K562 (cell line): Measurements from ENCODE around the gene SLC26A11. TPM values are rescaled to one million over a fixed set of nuclear protein-coding genes. Genes with fewer than 3 reads are reported as not detected.
A peak's percentile ranks its signal among the peaks of the same experiment; 100 is the strongest.

Experiments used
- CREBBP ChIP-seq: IDR thresholded peaks from one replicate; pipeline ENCODE4 v1.6.1; 2012; ENCODE audit warnings: low read depth, mild to moderate bottlenecking, control low read depth, inconsistent platforms, low read length
- CTCFL ChIP-seq: IDR thresholded peaks from 2 replicates; pipeline ENCODE4 v1.6.1; 2011; ENCODE audit warnings: borderline replicate concordance, low read depth, mild to moderate bottlenecking, moderate library complexity, low read length; ENCODE audit not compliant: insufficient read depth, poor library complexity, severe bottlenecking
- FOXK2 ChIP-seq, 2 experiments: fragments of 450-650 bp; IDR thresholded peaks in 1 of 2; conservative IDR thresholded peaks in 1 of 2; 2 replicates each; pipeline ENCODE4 v1.6.1; 2016; ENCODE audit warnings: low read depth in 2 of 2, mild to moderate bottlenecking in 1 of 2
- MGA ChIP-seq: fragments of 450-650 bp; IDR thresholded peaks from 2 replicates; pipeline ENCODE4 v1.6.1; 2016; ENCODE audit warnings: mild to moderate bottlenecking, moderate library complexity
- POLR2G ChIP-seq: fragments of 200-400 bp; formaldehyde crosslinking; IDR thresholded peaks from 2 replicates; pipeline ENCODE4 v1.6.1; 2017; ENCODE audit warnings: low read depth, mild to moderate bottlenecking, antibody characterized with exemption, low read length, moderate library complexity
- POLR3A ChIP-seq: IDR thresholded peaks from 2 replicates; pipeline ENCODE4 v1.6.1; 2011; ENCODE audit warnings: borderline replicate concordance, mild to moderate bottlenecking, moderate library complexity; ENCODE audit not compliant: insufficient read length, insufficient read depth; ENCODE audit errors: extremely low read depth
- SAP30 ChIP-seq: fragments of 200-600 bp; sonication (generic); IDR thresholded peaks from 2 replicates; pipeline ENCODE4 v1.6.1; 2012; ENCODE audit warnings: borderline replicate concordance, low read depth, mild to moderate bottlenecking, moderate library complexity, low read length, control low read depth, inconsistent platforms; ENCODE audit not compliant: insufficient read depth, poor library complexity, severe bottlenecking
- SETDB1 ChIP-seq: IDR thresholded peaks from one replicate; pipeline ENCODE4 v1.6.1; 2012; ENCODE audit warnings: low read length, control low read depth, inconsistent platforms
- TAF7 ChIP-seq: fragments of 450-650 bp; IDR thresholded peaks from 2 replicates; pipeline ENCODE4 v1.6.1; 2016; ENCODE audit warnings: missing genetic modification characterization, missing compliant biosample characterization
- ZFP30 ChIP-seq: fragments of 250-450 bp; sonication (Bioruptor Pico); IDR thresholded peaks from 2 replicates; pipeline ENCODE4 v1.8.0; 2022; ENCODE audit warnings: moderate library complexity, mild to moderate bottlenecking, inconsistent platforms, borderline replicate concordance
- ZNF512 ChIP-seq: IDR thresholded peaks from 2 replicates; pipeline ENCODE4 v1.6.1; 2016; ENCODE audit warnings: missing genetic modification characterization, missing compliant biosample characterization
- ZNF707 ChIP-seq: fragments of 250-450 bp; sonication (Bioruptor Pico); conservative IDR thresholded peaks from 2 replicates; pipeline ENCODE4 v1.8.0; 2022; ENCODE audit warnings: inconsistent platforms, mild to moderate bottlenecking, moderate library complexity
- polyA plus RNA-seq, 8 experiments: library from polyadenylated mRNA; depleted of rRNA in 4 of 8; stranded (reverse) in 5 of 8; unstranded in 3 of 8; fragments of >200 nt; fragmentation: Nextera tagmentation in 2 of 8; fragmentation: Illumina TruSeq in 1 of 8; extraction: Ambion mirVana in 2 of 8; extraction: Trizol in 1 of 8; gene quantifications; 2 replicates each; pipeline versions ENCODE4 v1.2.1 to v1.2.3, GENCODE V29; 2011 to 2014; ENCODE audit warnings: inconsistent platforms in 1 of 8, missing spikeins in 1 of 8
- total RNA-seq, 7 experiments: library from RNA; depleted of rRNA in 6 of 7; stranded (reverse); fragments of >200 nt in 6 of 7; fragmentation: Illumina TruSeq in 2 of 7; extraction: Trizol in 2 of 7; gene quantifications; 2 replicates each; pipeline versions ENCODE4 v1.2.1 to v1.2.3, GENCODE V29; 2011 to 2021; ENCODE audit warnings: low replicate concordance in 1 of 7

Gene SLC26A11
- total and polyA plus RNA-seq, 9 of the 15 experiments (the other 6 are each of a cell fraction or from before 2014, with no cell fraction given), result 0.06 to 3.1 (median 1.2) TPM; not detected in 1

- TF ChIP-seq SAP30, result peak; percentile 57
- no peak for TF ChIP-seq TAF7
- no peak for TF ChIP-seq CREBBP
- no peak for TF ChIP-seq FOXK2 (conservative IDR thresholded peaks at IDR 0.05 in 1 of 2, IDR thresholded peaks at IDR 0.05 in 1 of 2; ENCODE audit: low read depth in 2 of 2)
- peak; percentile 83 for TF ChIP-seq POLR2G
- no peak for TF ChIP-seq POLR3A
- no peak for TF ChIP-seq ZNF512 (tag)
- peak; percentile 56; the same call in 1 of the 2 replicates for TF ChIP-seq MGA
- TF ChIP-seq CTCFL, result no peak
- TF ChIP-seq ZNF707 (CRISPR knock-in tag), result no peak
- no peak for TF ChIP-seq SETDB1
- TF ChIP-seq ZFP30 (CRISPR knock-in tag), result no peak
These were observed 39.9 kb downstream of the SLC26A11 start (continued) for GRCh38 chr17:80260069-80260535.
